Myocyte (in vitro differentiated cells): ENCODE measurements around the gene IMPG1. TPM values are rescaled to one million over a fixed set of nuclear protein-coding genes. Genes with fewer than 3 reads are reported as not detected.

Experiments used
- DNase-seq: peaks from one replicate; pipeline ENCODE4 v3.0.0-alpha.2; 2012; ENCODE audit warnings: low read depth
- total RNA-seq: library from RNA; depleted of rRNA; stranded (reverse); fragments of >200 nt; gene quantifications from 2 replicates; pipeline ENCODE4 v1.2.3, GENCODE V29; 2014

The IMPG1 gene
- total RNA-seq, 1 donor from 2014 or later: not detected

DNA sequence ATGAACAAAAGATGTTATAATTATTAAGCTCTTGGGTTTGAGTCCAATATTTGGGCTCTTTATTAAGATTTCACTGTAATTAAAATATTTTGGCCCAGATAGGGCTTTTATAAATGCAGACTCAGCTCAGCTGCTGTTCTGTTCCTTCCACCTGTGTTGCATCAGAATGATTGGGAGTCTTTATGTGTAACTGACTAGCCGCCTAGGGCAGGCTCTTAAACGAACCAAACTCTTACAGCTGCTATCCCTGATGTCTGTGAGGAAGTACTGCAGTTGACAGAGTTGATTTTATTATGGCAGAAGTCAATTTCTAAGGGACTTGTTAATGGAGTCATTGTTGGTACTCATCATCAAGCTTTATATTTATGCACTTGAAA is 178.7 kb downstream of the IMPG1 start:
- peak; percentile 16 for DNase-seq

GRCh38 chr6:75893058-75893775 is 179.2 kb downstream of the IMPG1 start:
- DNase-seq: peak; percentile 75

DNA sequence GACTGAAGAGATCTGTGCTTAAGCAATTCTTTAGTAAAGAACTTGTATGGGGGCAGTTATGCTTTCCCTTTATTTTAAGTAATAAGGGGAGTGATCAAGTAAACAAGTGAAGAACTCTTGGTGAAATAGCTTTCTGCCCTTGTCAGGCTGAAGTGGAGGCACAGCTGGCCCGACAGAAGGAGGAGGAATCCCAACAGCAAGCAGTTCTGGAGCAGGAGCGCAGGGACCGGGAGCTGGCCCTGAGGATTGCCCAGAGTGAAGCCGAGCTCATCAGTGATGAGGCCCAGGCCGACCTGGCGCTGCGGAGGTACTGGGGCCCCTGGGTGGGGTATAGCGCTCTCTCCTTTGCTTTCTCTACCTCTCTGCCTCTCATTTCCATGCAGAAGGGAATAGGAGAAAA is 180.1 kb downstream of the IMPG1 start:
- DNase-seq: no peak

- DNase-seq: no peak
Observed at GRCh38 chr6:75884822-75885221, 187.6 kb downstream of the IMPG1 start.

- peak; percentile 44 for DNase-seq
Observed at GRCh38 chr6:75882734-75883133, 189.7 kb downstream of the IMPG1 start.

DNA sequence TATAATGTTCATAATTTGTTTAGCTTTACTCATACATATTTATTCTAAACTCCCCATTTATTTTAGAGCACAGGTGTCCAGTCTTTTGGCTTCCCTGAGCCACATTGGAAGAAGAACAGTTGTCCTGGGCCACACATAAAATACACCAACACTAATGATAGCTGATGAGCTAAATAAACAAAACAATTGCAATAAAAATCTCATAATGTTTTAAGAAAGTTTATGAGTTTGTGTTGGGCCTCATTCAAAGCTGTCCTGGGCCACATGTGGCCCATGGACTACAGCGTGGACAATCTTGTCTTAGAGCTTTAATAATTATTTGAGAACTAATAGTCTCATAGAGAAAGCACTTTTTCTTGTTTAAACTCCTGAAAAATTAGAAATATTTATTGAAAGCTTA is 192.2 kb downstream of the IMPG1 start:
- DNase-seq: no peak

- DNase-seq: no peak
Observed at GRCh38 chr6:75876152-75876551, 196.3 kb downstream of the IMPG1 start.

DNA sequence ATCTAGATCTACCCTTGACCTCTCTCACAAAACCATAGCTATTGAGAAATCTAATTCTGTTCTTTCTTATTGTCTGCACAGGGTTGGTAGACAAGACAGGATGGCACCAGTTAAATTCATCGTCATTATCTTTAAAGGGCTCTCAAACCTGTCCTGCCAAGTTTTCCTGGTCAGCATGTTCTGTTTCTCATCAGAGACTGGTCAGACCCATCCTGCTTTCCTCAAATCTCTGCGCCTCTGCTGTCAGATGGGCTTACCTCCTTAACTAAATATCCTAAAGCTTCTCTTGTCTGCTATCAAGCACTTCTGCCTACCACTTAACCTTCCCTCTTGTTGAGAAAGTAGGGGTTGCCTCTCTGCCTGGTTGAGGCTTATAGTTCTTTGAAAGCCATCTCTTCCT is 198.2 kb downstream of the IMPG1 start:
- no peak for DNase-seq
